Endothelial cell of umbilical vein (primary cell): ENCODE results near the gene CFAP46.

Source experiments
- POLR2A ChIP-seq: IDR thresholded peaks from 2 replicates; pipeline ENCODE4 v1.6.1; 2012; ENCODE audit warnings: low read depth, mild to moderate bottlenecking, control low read depth, low read length
- POLR2AphosphoS5 ChIP-seq: IDR thresholded peaks from 2 replicates; pipeline ENCODE4 v1.6.1; 2012; ENCODE audit warnings: low read depth, mild to moderate bottlenecking, control low read depth, low read length, moderate library complexity; ENCODE audit not compliant: insufficient read depth
- TF ChIP-seq, protein P1 (sequence below), 2 donors: IDR thresholded peaks; 1 replicate in 1 of 2; 2 replicates in 1 of 2; pipeline ENCODE4 v1.5.1; 2011; ENCODE audit warnings: low read length in 2 of 2, mild to moderate bottlenecking in 2 of 2, moderate library complexity in 2 of 2, control low read depth in 1 of 2, inconsistent platforms in 1 of 2, low read depth in 1 of 2; ENCODE audit not compliant: insufficient read depth in 1 of 2; ENCODE audit errors: extremely low read depth in 1 of 2

GRCh38 chr10:132900211-132900756, 42.1 kb downstream of the CFAP46 start:
- TF ChIP-seq, protein P1, sequence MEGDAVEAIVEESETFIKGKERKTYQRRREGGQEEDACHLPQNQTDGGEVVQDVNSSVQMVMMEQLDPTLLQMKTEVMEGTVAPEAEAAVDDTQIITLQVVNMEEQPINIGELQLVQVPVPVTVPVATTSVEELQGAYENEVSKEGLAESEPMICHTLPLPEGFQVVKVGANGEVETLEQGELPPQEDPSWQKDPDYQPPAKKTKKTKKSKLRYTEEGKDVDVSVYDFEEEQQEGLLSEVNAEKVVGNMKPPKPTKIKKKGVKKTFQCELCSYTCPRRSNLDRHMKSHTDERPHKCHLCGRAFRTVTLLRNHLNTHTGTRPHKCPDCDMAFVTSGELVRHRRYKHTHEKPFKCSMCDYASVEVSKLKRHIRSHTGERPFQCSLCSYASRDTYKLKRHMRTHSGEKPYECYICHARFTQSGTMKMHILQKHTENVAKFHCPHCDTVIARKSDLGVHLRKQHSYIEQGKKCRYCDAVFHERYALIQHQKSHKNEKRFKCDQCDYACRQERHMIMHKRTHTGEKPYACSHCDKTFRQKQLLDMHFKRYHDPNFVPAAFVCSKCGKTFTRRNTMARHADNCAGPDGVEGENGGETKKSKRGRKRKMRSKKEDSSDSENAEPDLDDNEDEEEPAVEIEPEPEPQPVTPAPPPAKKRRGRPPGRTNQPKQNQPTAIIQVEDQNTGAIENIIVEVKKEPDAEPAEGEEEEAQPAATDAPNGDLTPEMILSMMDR (IDR thresholded peaks at IDR 0.05; ENCODE audit: extremely low read depth in 1 of 2, insufficient read depth in 1 of 2, low read depth in 1 of 2, low read length in 2 of 2) = no peak
- TF ChIP-seq POLR2A (no peak), POLR2AphosphoS5 (no peak)
